GM12873 (cell line): Measurements from ENCODE around the gene CEP95.

Source experiments
- CTCF ChIP-seq: IDR thresholded peaks from 2 replicates; pipeline ENCODE4 v1.5.1; 2012; ENCODE audit warnings: low read depth, mild to moderate bottlenecking, moderate library complexity, low read length, control low read depth; ENCODE audit not compliant: insufficient read depth; ENCODE audit errors: missing control alignments

The CEP95 gene

GRCh38 chr17:64527914-64528313 lies 21.1 kb downstream of the CEP95 start:
- no peak for TF ChIP-seq CTCF

- TF ChIP-seq CTCF = no peak
Observed at GRCh38 chr17:64529221-64529620, 22.4 kb downstream of the CEP95 start.

- TF ChIP-seq CTCF = no peak
Observed at GRCh38 chr17:64531955-64532371, 25.2 kb downstream of the CEP95 start.

- TF ChIP-seq CTCF = no peak
Observed at GRCh38 chr17:64532409-64532808, 25.6 kb downstream of the CEP95 start.

- no peak for TF ChIP-seq CTCF
Observed at GRCh38 chr17:64533784-64534183, 27.0 kb downstream of the CEP95 start.

- TF ChIP-seq CTCF = peak; percentile 38
Observed at GRCh38 chr17:64534187-64534586, 27.4 kb downstream of the CEP95 start.

- TF ChIP-seq CTCF = no peak
Observed at GRCh38 chr17:64535357-64535756, 28.6 kb downstream of the CEP95 start.

GRCh38 chr17:64536913-64537312 lies 30.1 kb downstream of the CEP95 start:
- TF ChIP-seq CTCF = no peak
